PC-9 (cell line): ENCODE measurements around the gene TMEM233. TPM values are rescaled to one million over a fixed set of nuclear protein-coding genes. Genes with fewer than 3 reads are reported as not detected.

ENCODE experiments used
- BruUV-seq: library from RNA; stranded (reverse); fragments of 400-500 nt; replicated peaks from 2 replicates; lab custom pipeline; 2021; lab: Mats Ljungman, UMichigan
- CTCF ChIA-PET: fragments of 300-600 bp; sonication (Branson Sonifier 250); formaldehyde crosslinking; loops from one replicate; lab custom pipeline; 2022; ENCODE audit warnings: antibody characterized with exemption; lab: Charles Lee
- POLR2A ChIA-PET: fragments of 300-600 bp; sonication (Branson Sonifier 250); formaldehyde crosslinking; loops from one replicate; lab custom pipeline; 2022; ENCODE audit warnings: antibody characterized with exemption; ENCODE audit not compliant: unreplicated experiment; lab: Charles Lee
- DNase-seq, 2 experiments: peaks; one replicate each; pipeline versions ENCODE4 v3.0.0 to v3.0.0-alpha.2; 2015 to 2022; ENCODE audit warnings: mixed read lengths in 1 of 2
- H2AFZ ChIP-seq: fragments of 200-600 bp; sonication (generic); 2 replicates; pipeline ENCODE4 v1.8.1; 2017; ENCODE audit warnings: antibody characterized with exemption
- H3F3A ChIP-seq: fragments of 200-600 bp; sonication (generic); 2 replicates; pipeline ENCODE4 v1.8.1; 2017; ENCODE audit warnings: antibody characterized with exemption, mild to moderate bottlenecking, low read depth; ENCODE audit not compliant: insufficient read depth
- H3K27ac ChIP-seq: fragments of 200-600 bp; sonication (generic); 2 replicates; pipeline ENCODE4 v1.6.1; 2016; ENCODE audit warnings: mixed run types
- H3K27me3 ChIP-seq: fragments of 200-600 bp; sonication (generic); 2 replicates; pipeline ENCODE4 v1.6.1; 2016; ENCODE audit warnings: low read depth, mixed run types; ENCODE audit not compliant: insufficient read depth
- H3K36me3 ChIP-seq: fragments of 200-600 bp; sonication (generic); 2 replicates; pipeline ENCODE4 v1.6.1; 2016; ENCODE audit warnings: low read depth, mixed run types
- H3K4me1 ChIP-seq: fragments of 200-600 bp; sonication (generic); replicated peaks from 2 replicates; pipeline ENCODE4 v1.6.1; 2016; ENCODE audit warnings: mixed run types; ENCODE audit not compliant: insufficient read depth
- H3K4me2 ChIP-seq: fragments of 200-600 bp; sonication (generic); 2 replicates; pipeline ENCODE4 v1.6.1; 2017; ENCODE audit warnings: mixed run types
- H3K4me3 ChIP-seq: fragments of 200-600 bp; sonication (generic); 2 replicates; pipeline ENCODE4 v1.6.1; 2016; ENCODE audit warnings: mixed run types
- H3K79me2 ChIP-seq: fragments of 200-600 bp; sonication (generic); 2 replicates; pipeline ENCODE4 v1.6.1; 2017; ENCODE audit warnings: low read depth, mixed run types
- H3K9me2 ChIP-seq: fragments of 200-600 bp; sonication (generic); 2 replicates; pipeline ENCODE4 v1.8.1; 2017; ENCODE audit warnings: mild to moderate bottlenecking; ENCODE audit not compliant: insufficient read depth
- H3K9me3 ChIP-seq: fragments of 200-600 bp; sonication (generic); 2 replicates; pipeline ENCODE4 v1.8.1; 2016; ENCODE audit warnings: low read depth; ENCODE audit not compliant: insufficient read depth
- H4K20me1 ChIP-seq: fragments of 200-600 bp; sonication (generic); 2 replicates; pipeline ENCODE4 v1.8.1; 2017; ENCODE audit not compliant: insufficient read depth
- EZH2 ChIP-seq: fragments of 200-600 bp; sonication (generic); IDR thresholded peaks from 2 replicates; pipeline ENCODE4 v1.8.0; 2017; ENCODE audit warnings: antibody characterized with exemption, low read depth
- intact Hi-C: fragments of 100-400 bp; cut with micrococcal nuclease; formaldehyde crosslinking; loops from one replicate; pipeline ENCODE4 v1.10.0; 2022; ENCODE audit not compliant: unreplicated experiment
- total RNA-seq: library from RNA; stranded (reverse); gene quantifications from 2 replicates; pipeline ENCODE4 v1.2.3, GENCODE V29; 2021
- TF ChIP-seq, protein P1 (sequence below): fragments of 200-600 bp; sonication (generic); conservative IDR thresholded peaks from 2 replicates; pipeline ENCODE4 v1.6.1; 2017; ENCODE audit warnings: mixed run types, antibody characterized with exemption, mild to moderate bottlenecking, moderate library complexity

TMEM233 gene
- total RNA-seq, 1 experiment from 2014 or later = not detected

DNA sequence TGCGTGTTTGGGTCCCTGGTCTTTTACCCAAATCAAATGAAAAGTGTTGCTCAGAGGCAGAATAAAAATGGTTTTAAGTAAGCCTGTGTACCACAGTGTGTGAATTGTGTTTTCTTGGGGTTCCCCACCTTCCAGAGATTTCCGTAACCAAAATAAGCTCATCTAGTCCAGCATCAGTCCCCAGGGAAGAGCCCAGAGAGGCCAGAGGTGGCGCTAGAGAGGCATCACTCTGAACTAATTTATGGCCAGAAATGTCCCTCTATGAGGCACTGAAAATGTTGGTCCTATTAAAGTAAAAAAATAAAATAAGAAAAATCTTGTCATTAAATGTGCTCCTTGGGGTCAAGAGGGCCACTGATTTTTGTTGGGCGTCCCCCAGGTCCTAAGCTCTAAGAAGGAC, 49.4 kb downstream of the TMEM233 start:
- TF ChIP-seq, protein P1, sequence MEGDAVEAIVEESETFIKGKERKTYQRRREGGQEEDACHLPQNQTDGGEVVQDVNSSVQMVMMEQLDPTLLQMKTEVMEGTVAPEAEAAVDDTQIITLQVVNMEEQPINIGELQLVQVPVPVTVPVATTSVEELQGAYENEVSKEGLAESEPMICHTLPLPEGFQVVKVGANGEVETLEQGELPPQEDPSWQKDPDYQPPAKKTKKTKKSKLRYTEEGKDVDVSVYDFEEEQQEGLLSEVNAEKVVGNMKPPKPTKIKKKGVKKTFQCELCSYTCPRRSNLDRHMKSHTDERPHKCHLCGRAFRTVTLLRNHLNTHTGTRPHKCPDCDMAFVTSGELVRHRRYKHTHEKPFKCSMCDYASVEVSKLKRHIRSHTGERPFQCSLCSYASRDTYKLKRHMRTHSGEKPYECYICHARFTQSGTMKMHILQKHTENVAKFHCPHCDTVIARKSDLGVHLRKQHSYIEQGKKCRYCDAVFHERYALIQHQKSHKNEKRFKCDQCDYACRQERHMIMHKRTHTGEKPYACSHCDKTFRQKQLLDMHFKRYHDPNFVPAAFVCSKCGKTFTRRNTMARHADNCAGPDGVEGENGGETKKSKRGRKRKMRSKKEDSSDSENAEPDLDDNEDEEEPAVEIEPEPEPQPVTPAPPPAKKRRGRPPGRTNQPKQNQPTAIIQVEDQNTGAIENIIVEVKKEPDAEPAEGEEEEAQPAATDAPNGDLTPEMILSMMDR = peak; percentile 52
- TF ChIP-seq EZH2 = no peak
- no peak overlapping the region for H3K27ac ChIP-seq
- peaks cover 34% of the 10 kb centered on the region for H3K27me3 ChIP-seq
- H4K20me1 ChIP-seq = no peaks in the 10 kb centered on the region
- no peaks in the 10 kb centered on the region for H3K36me3 ChIP-seq
- BruUV-seq = no TSS peak
- intact Hi-C loops = loop anchor here (10.0 kb wide), 1 partner anchor 78 kb away; no protein-coding TSS in a partner anchor
- H3F3A ChIP-seq = no peaks in the 10 kb centered on the region
- DNase-seq = no peak
- H3K4me1 ChIP-seq = no peaks in the 10 kb centered on the region
- no peaks in the 10 kb centered on the region for H3K9me2 ChIP-seq
- ChIA-PET POLR2A (no interaction called here), CTCF (interaction anchor here (0.6 kb wide), 1 partner anchor 280 kb away, joined by 3 read pairs; no protein-coding TSS in a partner anchor)
- H3K9me3 ChIP-seq = no peaks in the 10 kb centered on the region
- H3K4me2 ChIP-seq = no peak overlapping the region
- no peak overlapping the region for H3K4me3 ChIP-seq
- no peak overlapping the region for H2AFZ ChIP-seq
- no peaks in the 10 kb centered on the region for H3K79me2 ChIP-seq

DNA sequence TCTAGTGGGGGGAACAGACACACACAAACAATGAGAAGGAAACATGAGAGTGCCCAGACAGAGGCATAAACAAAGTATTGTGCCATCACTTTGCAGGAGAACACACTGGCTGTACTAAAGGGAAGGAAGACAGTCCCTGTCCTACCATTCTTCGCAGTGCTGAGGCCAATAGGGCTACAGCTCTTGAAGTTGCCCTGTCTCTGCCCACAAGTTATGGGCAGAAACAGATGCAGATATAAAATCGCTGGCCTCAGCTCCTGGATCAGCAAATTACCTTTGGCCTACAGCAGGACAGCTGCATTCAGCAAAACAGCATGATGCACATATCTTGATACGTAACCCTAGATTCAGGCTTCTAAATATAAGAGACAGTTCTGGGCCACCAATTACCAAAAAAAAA, 51.4 kb downstream of the TMEM233 start:
- H3K36me3 ChIP-seq = no peaks in the 10 kb centered on the region
- H3K27ac ChIP-seq = no peak overlapping the region
- H3K4me2 ChIP-seq = no peak overlapping the region
- H3K9me2 ChIP-seq = no peaks in the 10 kb centered on the region
- H2AFZ ChIP-seq = no peak overlapping the region
- H3K9me3 ChIP-seq = no peaks in the 10 kb centered on the region
- no peak overlapping the region for H3K4me3 ChIP-seq
- ChIA-PET POLR2A (no interaction called here), CTCF (no interaction called here)
- H3K4me1 ChIP-seq = no peaks in the 10 kb centered on the region
- no peak for TF ChIP-seq EZH2
- TF ChIP-seq, protein P1 = no peak
- intact Hi-C loops = loop anchor here (10.0 kb wide), 1 partner anchor 80 kb away; no protein-coding TSS in a partner anchor
- no peaks in the 10 kb centered on the region for H4K20me1 ChIP-seq
- H3K79me2 ChIP-seq = no peaks in the 10 kb centered on the region
- H3F3A ChIP-seq = no peaks in the 10 kb centered on the region
- H3K27me3 ChIP-seq = peaks cover 26% of the 10 kb centered on the region
- no TSS peak for BruUV-seq
- DNase-seq = no peak

DNA sequence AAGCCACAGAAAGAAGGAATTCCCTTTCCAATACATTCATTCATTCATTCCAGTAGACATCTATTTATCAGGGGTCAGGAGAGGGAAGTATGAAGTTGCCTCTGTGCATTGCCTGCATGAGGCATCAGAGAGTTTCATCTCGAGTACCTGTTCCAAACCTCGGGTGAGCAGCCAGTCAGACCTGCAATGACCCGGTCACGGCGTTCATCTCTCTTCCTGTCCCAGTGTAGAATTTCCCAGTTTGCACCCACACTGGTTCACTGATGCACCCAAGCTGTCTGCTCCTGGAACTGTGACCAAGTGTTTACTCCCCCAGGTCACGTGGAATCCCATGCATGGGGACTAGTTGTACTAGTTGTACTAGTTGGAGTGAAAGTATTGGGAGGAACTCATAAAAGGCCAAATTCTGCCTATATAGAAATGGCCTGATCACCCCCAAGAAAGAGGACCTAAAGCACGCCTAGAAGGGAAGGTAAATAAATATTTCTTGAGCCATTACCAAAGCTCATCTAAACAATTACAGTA, 52.0 kb downstream of the TMEM233 start:
- no peaks in the 10 kb centered on the region for H3K4me1 ChIP-seq
- peaks cover 24% of the 10 kb centered on the region for H3K27me3 ChIP-seq
- BruUV-seq = no TSS peak
- no peaks in the 10 kb centered on the region for H3K9me2 ChIP-seq
- H2AFZ ChIP-seq = no peak overlapping the region
- CTCF ChIA-PET = no interaction called here
- H3K9me3 ChIP-seq = no peaks in the 10 kb centered on the region
- no peaks in the 10 kb centered on the region for H3F3A ChIP-seq
- H3K79me2 ChIP-seq = no peaks in the 10 kb centered on the region
- TF ChIP-seq, protein P1 = no peak
- TF ChIP-seq EZH2 = no peak
- no peak overlapping the region for H3K4me2 ChIP-seq
- intact Hi-C loops = loop anchor here (10.0 kb wide), 1 partner anchor 81 kb away; no protein-coding TSS in a partner anchor
- H3K27ac ChIP-seq = no peak overlapping the region
- POLR2A ChIA-PET = no interaction called here
- DNase-seq = no peak
- no peaks in the 10 kb centered on the region for H4K20me1 ChIP-seq
- H3K4me3 ChIP-seq = no peak overlapping the region
- H3K36me3 ChIP-seq = no peaks in the 10 kb centered on the region
